Lung (tissue), 12 donors: Measurements from ENCODE around the gene RPS6KA6. TPM values are rescaled to one million over a fixed set of nuclear protein-coding genes. Genes with fewer than 3 reads are reported as not detected.
A peak's percentile ranks its signal among the peaks of the same experiment; 100 is the strongest.

ENCODE experiments used
- ATAC-seq: fragments of 200-7000 bp; cut with Tn5 transposase; one replicate; pipeline ENCODE4 v1.9.1; 2020; ENCODE audit warnings: moderate number of reproducible peaks; ENCODE audit not compliant: insufficient read depth, low FRiP score
- DNase-seq, 3 donors: peaks; one replicate each; pipeline ENCODE4 v3.0.0-alpha.2; 2013 to 2017
- H3K27ac ChIP-seq, 2 donors: one replicate each; pipeline ENCODE4 v1.5.1; 2013; ENCODE audit warnings: mild to moderate bottlenecking in 2 of 2, moderate library complexity in 2 of 2, control low read depth in 1 of 2, inconsistent platforms in 1 of 2, low read depth in 1 of 2, low read length in 1 of 2
- H3K27me3 ChIP-seq, 3 donors: one replicate each; pipeline ENCODE4 v1.5.1; 2013; ENCODE audit warnings: low read length in 2 of 3; ENCODE audit not compliant: control insufficient read depth in 3 of 3, insufficient read depth in 3 of 3
- H3K36me3 ChIP-seq, 4 donors: one replicate each; pipeline ENCODE4 v1.5.1; 2013; ENCODE audit warnings: low read length in 4 of 4, mild to moderate bottlenecking in 1 of 4, moderate library complexity in 1 of 4; ENCODE audit not compliant: control insufficient read depth in 4 of 4, insufficient read depth in 4 of 4
- H3K4me1 ChIP-seq, 5 donors: one replicate each; pipeline ENCODE4 v1.5.1; 2013; ENCODE audit warnings: low read length in 5 of 5, mild to moderate bottlenecking in 2 of 5, moderate library complexity in 1 of 5; ENCODE audit not compliant: control insufficient read depth in 5 of 5, insufficient read depth in 5 of 5
- H3K4me3 ChIP-seq: one replicate; pipeline ENCODE4 v1.5.1; 2013; ENCODE audit warnings: mild to moderate bottlenecking, control low read depth, moderate library complexity
- H3K9ac ChIP-seq, 2 donors: one replicate each; pipeline ENCODE4 v1.5.1; 2013; ENCODE audit warnings: low read length in 2 of 2, control low read depth in 1 of 2; ENCODE audit not compliant: insufficient read depth in 1 of 2
- H3K9me3 ChIP-seq, 4 donors: one replicate each; pipeline ENCODE4 v1.5.1; 2013; ENCODE audit warnings: low read length in 3 of 4, mild to moderate bottlenecking in 1 of 4, moderate library complexity in 1 of 4; ENCODE audit not compliant: control insufficient read depth in 4 of 4, insufficient read depth in 3 of 4
- WGBS, 2 donors: extraction: QIAGEN DNeasy Blood & Tissue Kit; methylation state at CpG; one replicate each; pipeline ENCODE4 v1.1.7; 2013; 5-methylcytosine and 5-hydroxymethylcytosine counted together
- polyA plus RNA-seq, 2 donors: library from polyadenylated mRNA; stranded (reverse); fragments of 200-250 nt; gene quantifications; one replicate each; pipeline ENCODE4 v1.2.1, GENCODE V29; 2013
- total RNA-seq, 2 donors: library from RNA; depleted of rRNA in 1 of 2; stranded (reverse); fragments of >200 nt in 1 of 2; gene quantifications; one replicate each; pipeline ENCODE4 v1.2.1, GENCODE V29; 2014 to 2021
- TF ChIP-seq, protein P1 (sequence below): IDR thresholded peaks from 2 replicates; pipeline ENCODE4 v1.5.1; 2012; ENCODE audit warnings: mild to moderate bottlenecking; ENCODE audit errors: control extremely low read depth, extremely low read depth
- donor health status: control.
- donor health status: control.
- donor health status: Bipolar disorder and iron deficiency.
- donor health status: healthy.
- donor health status: DM: yes; HTN: yes; CAD: no.

The RPS6KA6 gene
- total and polyA plus RNA-seq, 4 donors = 0.41 to 7.1 (median 1.6) TPM

DNA sequence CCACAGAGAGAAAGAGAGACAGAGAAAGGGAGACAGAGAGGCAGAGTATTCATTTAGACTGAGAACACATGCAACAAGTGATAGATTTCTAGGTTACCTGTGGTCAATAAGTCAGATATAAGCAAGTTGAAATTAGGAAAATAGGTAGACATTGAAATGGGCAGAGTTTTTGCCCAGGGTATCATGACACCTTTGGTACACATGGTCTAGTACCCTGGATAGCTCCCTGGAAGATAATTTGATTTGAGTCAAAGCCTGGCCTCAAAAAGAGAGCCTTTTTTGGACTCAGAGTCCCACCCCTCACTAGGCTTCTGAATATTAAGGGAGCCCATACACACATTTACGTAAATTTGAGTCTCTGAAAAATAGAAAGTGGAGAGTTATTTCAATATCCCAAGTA lies 4.0 kb upstream of the RPS6KA6 start:
- Histone ChIP-seq H3K4me3 (no peak overlapping the region), H3K36me3 (no peaks in the 10 kb centered on the region), H3K9ac (no peak overlapping the region), H3K9me3 (no peaks in the 10 kb centered on the region), H3K27ac (no peak overlapping the region), H3K4me1 (no peaks in the 10 kb centered on the region), H3K27me3 (no peaks in the 10 kb centered on the region)
- no peak for ATAC-seq
- DNase-seq = no peak
- WGBS, 2 donors = 69 to 100% methylated on average over 1 of the region's 1 CpG
- TF ChIP-seq, protein P1, sequence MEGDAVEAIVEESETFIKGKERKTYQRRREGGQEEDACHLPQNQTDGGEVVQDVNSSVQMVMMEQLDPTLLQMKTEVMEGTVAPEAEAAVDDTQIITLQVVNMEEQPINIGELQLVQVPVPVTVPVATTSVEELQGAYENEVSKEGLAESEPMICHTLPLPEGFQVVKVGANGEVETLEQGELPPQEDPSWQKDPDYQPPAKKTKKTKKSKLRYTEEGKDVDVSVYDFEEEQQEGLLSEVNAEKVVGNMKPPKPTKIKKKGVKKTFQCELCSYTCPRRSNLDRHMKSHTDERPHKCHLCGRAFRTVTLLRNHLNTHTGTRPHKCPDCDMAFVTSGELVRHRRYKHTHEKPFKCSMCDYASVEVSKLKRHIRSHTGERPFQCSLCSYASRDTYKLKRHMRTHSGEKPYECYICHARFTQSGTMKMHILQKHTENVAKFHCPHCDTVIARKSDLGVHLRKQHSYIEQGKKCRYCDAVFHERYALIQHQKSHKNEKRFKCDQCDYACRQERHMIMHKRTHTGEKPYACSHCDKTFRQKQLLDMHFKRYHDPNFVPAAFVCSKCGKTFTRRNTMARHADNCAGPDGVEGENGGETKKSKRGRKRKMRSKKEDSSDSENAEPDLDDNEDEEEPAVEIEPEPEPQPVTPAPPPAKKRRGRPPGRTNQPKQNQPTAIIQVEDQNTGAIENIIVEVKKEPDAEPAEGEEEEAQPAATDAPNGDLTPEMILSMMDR = no peak

DNA sequence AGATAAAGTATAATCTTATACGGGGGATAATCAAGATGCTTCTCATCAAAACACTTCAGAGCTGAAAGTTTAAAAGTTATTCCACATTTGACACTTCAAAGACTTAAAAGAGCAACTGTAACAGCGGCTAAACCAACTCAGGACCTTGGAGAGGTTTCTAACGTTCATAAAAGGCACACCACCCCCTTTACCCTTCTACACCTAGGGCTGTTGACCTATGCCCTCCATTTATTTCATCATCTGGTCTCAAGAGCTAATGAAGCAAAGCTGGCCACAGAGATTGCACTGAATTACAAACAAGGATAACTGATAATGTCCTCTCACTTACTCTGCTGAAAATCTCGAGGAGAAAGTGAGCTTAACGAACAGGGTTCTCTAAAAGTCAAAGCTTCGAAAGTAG lies 1.1 kb upstream of the RPS6KA6 start:
- Histone ChIP-seq H3K27ac (no peak overlapping the region), H3K4me1 (no peaks in the 10 kb centered on the region), H3K9me3 (no peaks in the 10 kb centered on the region), H3K9ac (no peak overlapping the region), H3K4me3 (no peak overlapping the region), H3K27me3 (no peaks in the 10 kb centered on the region), H3K36me3 (no peaks in the 10 kb centered on the region)
- WGBS, 2 donors = 50 to 60% methylated on average over 6 of the region's 6 CpGs
- TF ChIP-seq, protein P1 = no peak
- DNase-seq = no peak
- ATAC-seq = no peak

DNA sequence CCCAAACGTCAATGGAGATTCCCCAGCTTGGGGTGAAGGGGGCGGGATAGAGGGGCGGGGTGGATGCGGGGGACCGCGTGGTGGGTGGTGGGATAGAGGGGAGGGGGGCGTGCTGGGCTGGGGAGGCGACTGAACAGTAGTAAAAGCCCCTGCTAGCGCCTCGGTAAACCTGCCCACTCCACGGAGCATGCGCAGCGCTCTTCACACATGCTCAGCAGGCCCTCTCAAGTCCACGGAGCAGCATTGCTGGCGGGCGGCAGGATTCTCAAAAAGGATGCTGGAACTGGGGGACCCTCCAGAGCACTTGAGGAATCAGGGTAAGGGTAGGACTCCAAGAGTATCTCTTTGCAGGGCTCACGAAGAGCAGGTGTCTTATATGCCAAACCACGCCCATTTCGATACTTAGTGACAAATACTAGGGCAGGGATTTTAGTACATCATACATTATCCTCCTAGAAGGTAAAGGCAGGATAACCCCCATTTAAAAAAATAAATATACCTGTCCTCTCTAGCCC lies 378 bp upstream of the RPS6KA6 start:
- ATAC-seq (peak; percentile 55), DNase-seq (peak; percentile 81 to 86 (median 82))
- WGBS, 2 donors = 3 to 27% methylated on average over 18 to 19 of the region's 19 CpGs
- Histone ChIP-seq H3K36me3 (no peaks in the 10 kb centered on the region), H3K9ac (no peak overlapping the region), H3K4me1 (no peaks in the 10 kb centered on the region), H3K27me3 (peaks cover 0 to under 1% (median 0%) of the 10 kb centered on the region in 3 donors), H3K27ac (no peak overlapping the region), H3K9me3 (no peaks in the 10 kb centered on the region), H3K4me3 (peak overlapping the region; percentile 56)
- TF ChIP-seq, protein P1 = no peak
